HEK293 (cell line): Measurements from ENCODE around the gene P2RX7.
A peak's percentile ranks its signal among the peaks of the same experiment; 100 is the strongest.

ENCODE experiments used
- CTCF ChIA-PET: fragments of 350-600 bp; formaldehyde crosslinking; extraction: SDS; loops from one replicate; lab custom pipeline; 2021; ENCODE audit warnings: antibody characterized with exemption; lab: Yijun Ruan, JAX
- POLR2A ChIA-PET: fragments of 300-600 bp; formaldehyde crosslinking; extraction: SDS; loops from one replicate; lab custom pipeline; 2020; ENCODE audit warnings: antibody characterized with exemption, inconsistent platforms; lab: Yijun Ruan, JAX
- H3K27ac ChIP-seq: fragments of 200-500 bp; sonication (Bioruptor generic); 2 replicates; pipeline ENCODE4 v1.5.1; 2014; ENCODE audit warnings: low read depth, low read length, control low read depth, inconsistent platforms; ENCODE audit errors: extremely low read depth
- H3K36me3 ChIP-seq, 2 experiments: fragments of 200-500 bp in 1 of 2; sonication (Bioruptor generic) in 1 of 2; 1 replicate in 1 of 2; 2 replicates in 1 of 2; pipeline ENCODE4 v1.5.1; 2014 to 2017; ENCODE audit warnings: inconsistent platforms in 2 of 2, low read length in 2 of 2; ENCODE audit not compliant: control insufficient read depth in 2 of 2, insufficient read depth in 1 of 2
- H3K4me1 ChIP-seq: fragments of 200-500 bp; sonication (Bioruptor generic); 2 replicates; pipeline ENCODE4 v1.5.1; 2014; ENCODE audit warnings: mild to moderate bottlenecking, low read length, inconsistent platforms; ENCODE audit not compliant: control insufficient read depth, insufficient read depth
- H3K4me3 ChIP-seq: 2 replicates; pipeline ENCODE4 v1.5.1; 2011; ENCODE audit warnings: low read depth, mild to moderate bottlenecking, control low read depth, low read length, moderate library complexity
- H3K9me3 ChIP-seq: fragments of 200-500 bp; sonication (Bioruptor generic); 2 replicates; pipeline ENCODE4 v1.5.1; 2014; ENCODE audit warnings: low read depth, low read length, inconsistent platforms; ENCODE audit not compliant: control insufficient read depth, insufficient read depth
- BCL11B ChIP-seq: fragments of 450-650 bp; formaldehyde crosslinking; IDR thresholded peaks from 2 replicates; pipeline ENCODE4 v1.5.1; 2016; ENCODE audit warnings: low read depth, missing biosample characterization, missing genetic modification characterization
- REST ChIP-seq: fragments of 450-650 bp; formaldehyde crosslinking; IDR thresholded peaks from 2 replicates; pipeline ENCODE4 v1.5.1; 2016; ENCODE audit warnings: missing biosample characterization, missing genetic modification characterization
- SCRT1 ChIP-seq: fragments of 450-650 bp; formaldehyde crosslinking; IDR thresholded peaks from 2 replicates; pipeline ENCODE4 v1.5.1; 2016; ENCODE audit warnings: missing biosample characterization, missing genetic modification characterization, borderline replicate concordance
- SP2 ChIP-seq: fragments of 450-650 bp; formaldehyde crosslinking; IDR thresholded peaks from 2 replicates; pipeline ENCODE4 v1.5.1; 2016; ENCODE audit warnings: missing biosample characterization, missing genetic modification characterization
- ZBTB17 ChIP-seq: fragments of 450-650 bp; formaldehyde crosslinking; IDR thresholded peaks from 2 replicates; pipeline ENCODE4 v1.5.1; 2016; ENCODE audit warnings: missing biosample characterization, missing genetic modification characterization
- ZBTB8A ChIP-seq: fragments of 450-650 bp; formaldehyde crosslinking; IDR thresholded peaks from 2 replicates; pipeline ENCODE4 v1.5.1; 2016; ENCODE audit warnings: missing biosample characterization, missing genetic modification characterization
- ZFP37 ChIP-seq: fragments of 450-650 bp; formaldehyde crosslinking; IDR thresholded peaks from 2 replicates; pipeline ENCODE4 v1.5.1; 2016; ENCODE audit warnings: missing biosample characterization, missing genetic modification characterization
- ZNF10 ChIP-seq: fragments of 450-650 bp; formaldehyde crosslinking; IDR thresholded peaks from 2 replicates; pipeline ENCODE4 v1.5.1; 2017; ENCODE audit warnings: missing biosample characterization, missing genetic modification characterization
- ZNF121 ChIP-seq: fragments of 450-650 bp; formaldehyde crosslinking; IDR thresholded peaks from 2 replicates; pipeline ENCODE4 v1.5.1; 2016; ENCODE audit warnings: missing biosample characterization, missing genetic modification characterization
- ZNF146 ChIP-seq: fragments of 450-650 bp; formaldehyde crosslinking; IDR thresholded peaks from 2 replicates; pipeline ENCODE4 v1.5.1; 2016; ENCODE audit warnings: missing biosample characterization, missing genetic modification characterization
- ZNF175 ChIP-seq: fragments of 450-650 bp; formaldehyde crosslinking; IDR thresholded peaks from 2 replicates; pipeline ENCODE4 v1.5.1; 2016; ENCODE audit warnings: missing biosample characterization, missing genetic modification characterization
- ZNF555 ChIP-seq: fragments of 450-650 bp; formaldehyde crosslinking; conservative IDR thresholded peaks from 2 replicates; pipeline ENCODE4 v1.5.1; 2017; ENCODE audit warnings: missing biosample characterization, mild to moderate bottlenecking, missing genetic modification characterization, inconsistent platforms
- ZNF596 ChIP-seq: fragments of 450-650 bp; IDR thresholded peaks from 2 replicates; pipeline ENCODE4 v1.5.0; 2018; ENCODE audit warnings: missing biosample characterization, mild to moderate bottlenecking, missing genetic modification characterization, moderate library complexity
- ZNF621 ChIP-seq: fragments of 450-650 bp; formaldehyde crosslinking; IDR thresholded peaks from 2 replicates; pipeline ENCODE4 v1.5.1; 2017; ENCODE audit warnings: missing biosample characterization, missing genetic modification characterization
- ZNF843 ChIP-seq: fragments of 450-650 bp; formaldehyde crosslinking; IDR thresholded peaks from 2 replicates; pipeline ENCODE4 v1.5.1; 2016; ENCODE audit warnings: missing biosample characterization, missing genetic modification characterization
- TF ChIP-seq, protein P1 (sequence below): fragments of 450-650 bp; formaldehyde crosslinking; IDR thresholded peaks from 2 replicates; pipeline ENCODE4 v1.5.1; 2016; ENCODE audit warnings: missing biosample characterization, missing genetic modification characterization
- TF ChIP-seq, protein P2 (sequence below): fragments of 450-650 bp; formaldehyde crosslinking; IDR thresholded peaks from 2 replicates; pipeline ENCODE4 v1.5.1; 2017; ENCODE audit warnings: missing biosample characterization, missing genetic modification characterization

Gene P2RX7

GRCh38 chr12:121128908-121129810 lies 3.5 kb upstream of the P2RX7 start (continued):
- peak; percentile 39; the same call in 1 of the 2 replicates for TF ChIP-seq SP2
- TF ChIP-seq ZNF596 (tag by site-specific recombination): peak; percentile 74
- no peak for TF ChIP-seq SCRT1 (tag by site-specific recombination)
- TF ChIP-seq ZBTB8A (tag by site-specific recombination): no peak

DNA sequence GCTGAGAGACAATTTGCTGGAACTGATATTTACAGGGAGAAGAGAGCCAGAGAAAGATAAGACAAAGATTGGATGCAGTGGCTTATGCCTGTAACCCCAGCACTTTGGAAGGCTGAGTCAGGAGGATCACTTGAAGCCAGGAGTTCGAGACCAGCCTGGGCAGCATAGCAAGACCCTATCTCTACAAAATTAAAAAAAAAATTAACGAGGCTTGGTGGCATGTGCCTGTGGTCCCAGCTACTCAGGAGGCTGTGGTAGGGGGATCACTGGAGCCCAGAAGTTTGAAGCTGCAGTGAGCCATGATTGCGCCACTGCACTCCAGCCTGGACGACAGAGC lies 2.9 kb upstream of the P2RX7 start:
- TF ChIP-seq ZNF555 (tag by site-specific recombination) (no peak), ZNF843 (tag by site-specific recombination) (no peak), ZNF121 (peak; percentile 76)
- TF ChIP-seq, protein P1, sequence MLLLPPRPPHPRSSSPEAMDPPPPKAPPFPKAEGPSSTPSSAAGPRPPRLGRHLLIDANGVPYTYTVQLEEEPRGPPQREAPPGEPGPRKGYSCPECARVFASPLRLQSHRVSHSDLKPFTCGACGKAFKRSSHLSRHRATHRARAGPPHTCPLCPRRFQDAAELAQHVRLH: no peak
- TF ChIP-seq, all 188 proteins: peak for 1
- H3K27ac ChIP-seq: no peak overlapping the region
- H3K4me3 ChIP-seq: no peak overlapping the region
- no peaks in the 10 kb centered on the region for H3K9me3 ChIP-seq
- POLR2A ChIA-PET: no interaction called here
- CTCF ChIA-PET: no interaction called here
- no peaks in the 10 kb centered on the region for H3K4me1 ChIP-seq
- H3K36me3 ChIP-seq: no peaks in the 10 kb centered on the region

- Histone ChIP-seq H3K9me3 (no peaks in the 10 kb centered on the region), H3K36me3 (no peaks in the 10 kb centered on the region), H3K27ac (no peak overlapping the region), H3K4me1 (no peaks in the 10 kb centered on the region), H3K4me3 (no peak overlapping the region)
- ChIA-PET CTCF (no interaction called here), POLR2A (no interaction called here)
- TF ChIP-seq ZNF146 (peak; percentile 82), BCL11B (tag by site-specific recombination) (no peak), REST (peak; percentile 79), ZFP37 (tag by site-specific recombination) (no peak), ZNF621 (tag by site-specific recombination) (no peak), ZBTB17 (tag by site-specific recombination) (peak; percentile 50), ZNF10 (tag by site-specific recombination) (no peak), ZNF175 (tag by site-specific recombination) (no peak)
- TF ChIP-seq, protein P2, sequence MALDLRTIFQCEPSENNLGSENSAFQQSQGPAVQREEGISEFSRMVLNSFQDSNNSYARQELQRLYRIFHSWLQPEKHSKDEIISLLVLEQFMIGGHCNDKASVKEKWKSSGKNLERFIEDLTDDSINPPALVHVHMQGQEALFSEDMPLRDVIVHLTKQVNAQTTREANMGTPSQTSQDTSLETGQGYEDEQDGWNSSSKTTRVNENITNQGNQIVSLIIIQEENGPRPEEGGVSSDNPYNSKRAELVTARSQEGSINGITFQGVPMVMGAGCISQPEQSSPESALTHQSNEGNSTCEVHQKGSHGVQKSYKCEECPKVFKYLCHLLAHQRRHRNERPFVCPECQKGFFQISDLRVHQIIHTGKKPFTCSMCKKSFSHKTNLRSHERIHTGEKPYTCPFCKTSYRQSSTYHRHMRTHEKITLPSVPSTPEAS (tag by site-specific recombination): no peak
- TF ChIP-seq, protein P1: peak; percentile 25; the same call in 1 of the 2 replicates
Observed at GRCh38 chr12:121130866-121131373, 1.8 kb upstream of the P2RX7 start.
